Stimulated activated naive B cell treated with anti-CD40 and anti-IgM and Interleukin-4, amounts not matched to agents 10 μg/mL and 1 μg/mL and 100 μg/mL, for 72 hours (primary cell): ENCODE data around the gene ZNF222.
A peak's percentile ranks its signal among the peaks of the same experiment; 100 is the strongest.

Experiments
- ATAC-seq, 2 donors: fragments of 150-1000 bp; cut with Tn5 transposase; replicated peaks; 2 replicates each; pipeline ENCODE4 v1.10.0; 2021; ENCODE audit warnings: moderate library complexity in 1 of 2
- DNase-seq: peaks from one replicate; pipeline ENCODE4 v3.0.0; 2021
- H3K27ac Mint-ChIP-seq: one replicate; pipeline ENCODE4 v1.8.0; 2022; ENCODE audit warnings: mild to moderate bottlenecking, mixed read lengths
- H3K27me3 Mint-ChIP-seq, 2 donors: one replicate each; pipeline ENCODE4 v1.8.0; 2022; ENCODE audit warnings: mixed read lengths in 2 of 2
- H3K36me3 Mint-ChIP-seq, 2 donors: one replicate each; pipeline ENCODE4 v1.8.0; 2022; ENCODE audit warnings: mixed read lengths in 2 of 2, mild to moderate bottlenecking in 1 of 2
- H3K4me1 Mint-ChIP-seq, 2 donors: one replicate each; pipeline ENCODE4 v1.8.0; 2022; ENCODE audit warnings: mixed read lengths in 2 of 2, mild to moderate bottlenecking in 1 of 2
- H3K4me3 Mint-ChIP-seq, 2 donors: one replicate each; pipeline ENCODE4 v1.8.0; 2022; ENCODE audit warnings: mild to moderate bottlenecking in 2 of 2, mixed read lengths in 2 of 2, moderate library complexity in 1 of 2
- H3K9me3 Mint-ChIP-seq, 2 donors: one replicate each; pipeline ENCODE4 v1.8.0; 2022; ENCODE audit warnings: mixed read lengths in 2 of 2, mild to moderate bottlenecking in 1 of 2

Gene ZNF222

GRCh38 chr19:44072543-44073401, 47.6 kb downstream of the ZNF222 start:
- DNase-seq (no peak), ATAC-seq (peak in 1 of 2 donors; percentile 20)
- peak overlapping the region; percentile 88 to 91 for H3K4me3 Mint-ChIP-seq
- H3K27ac Mint-ChIP-seq = peak overlapping the region; percentile 93
- H3K36me3 Mint-ChIP-seq = peaks cover 23 to 47% of the 10 kb centered on the region in 2 donors
- peaks cover 11 to 23% of the 10 kb centered on the region in 2 donors for H3K9me3 Mint-ChIP-seq
- H3K4me1 Mint-ChIP-seq = peaks cover 18 to 21% of the 10 kb centered on the region in 2 donors
- H3K27me3 Mint-ChIP-seq = no peaks in the 10 kb centered on the region

GRCh38 chr19:44076325-44076724, 51.1 kb downstream of the ZNF222 start:
- Mint-ChIP-seq H3K27me3 (no peaks in the 10 kb centered on the region), H3K9me3 (peaks cover 3 to 4% of the 10 kb centered on the region in 2 donors), H3K4me3 (no peak overlapping the region), H3K36me3 (peaks cover 25 to 41% of the 10 kb centered on the region in 2 donors), H3K27ac (no peak overlapping the region), H3K4me1 (peaks cover 14 to 16% of the 10 kb centered on the region in 2 donors)
- DNase-seq (no peak), ATAC-seq (no peak)
